NCI-H1930 (cell line): ENCODE measurements around the gene FHIT.

ENCODE experiments used
- DNase-seq, 2 experiments: peaks; one replicate each; lab custom pipeline; 2025; lab: John Stamatoyannopoulos, UW

Gene FHIT

GRCh38 chr3:60760145-60760544 lies 491.1 kb downstream of the FHIT start:
- no peak for DNase-seq

GRCh38 chr3:60759439-60759838 lies 491.8 kb downstream of the FHIT start:
- no peak for DNase-seq

- DNase-seq: no peak
Measured at GRCh38 chr3:60758831-60759230, 492.4 kb downstream of the FHIT start.

- DNase-seq: no peak
Measured at GRCh38 chr3:60758171-60758570, 493.1 kb downstream of the FHIT start.

GRCh38 chr3:60757724-60758123 lies 493.5 kb downstream of the FHIT start:
- DNase-seq: no peak

- no peak for DNase-seq
Measured at GRCh38 chr3:60756241-60757030, 494.8 kb downstream of the FHIT start.

- no peak for DNase-seq
Measured at GRCh38 chr3:60755094-60755493, 496.2 kb downstream of the FHIT start.

GRCh38 chr3:60754617-60755016 lies 496.6 kb downstream of the FHIT start:
- no peak for DNase-seq

- no peak for DNase-seq
Measured at GRCh38 chr3:60752809-60753208, 498.4 kb downstream of the FHIT start.

GRCh38 chr3:60746695-60747416 lies 504.4 kb downstream of the FHIT start:
- DNase-seq: no peak

GRCh38 chr3:60746043-60746638 lies 505.1 kb downstream of the FHIT start:
- no peak for DNase-seq

- DNase-seq: no peak
Measured at GRCh38 chr3:60743631-60744164, 507.6 kb downstream of the FHIT start.

GRCh38 chr3:60742606-60743145 lies 508.6 kb downstream of the FHIT start:
- no peak for DNase-seq

GRCh38 chr3:60737633-60738399 lies 513.4 kb downstream of the FHIT start:
- DNase-seq: no peak

- no peak for DNase-seq
Measured at GRCh38 chr3:60730371-60730770, 520.9 kb downstream of the FHIT start.

- DNase-seq: no peak
Measured at GRCh38 chr3:60729056-60729455, 522.2 kb downstream of the FHIT start.

GRCh38 chr3:60728006-60728405 lies 523.2 kb downstream of the FHIT start:
- DNase-seq: no peak

GRCh38 chr3:60720736-60721135 lies 530.5 kb downstream of the FHIT start:
- no peak for DNase-seq

- no peak for DNase-seq
Measured at GRCh38 chr3:60716573-60716972, 534.7 kb downstream of the FHIT start.

- peak in 1 of 2 experiments; percentile 15 for DNase-seq
Measured at GRCh38 chr3:60708191-60708975, 542.9 kb downstream of the FHIT start.

- no peak for DNase-seq
Measured at GRCh38 chr3:60707452-60708020, 543.7 kb downstream of the FHIT start.
